Activated CD8-positive, alpha-beta memory T cell treated with anti-CD3 and anti-CD28 coated beads for 36 hours (primary cell): ENCODE measurements around the gene GLA. TPM values are rescaled to one million over a fixed set of nuclear protein-coding genes. Genes with fewer than 3 reads are reported as not detected.

Experiments used
- CTCF ChIA-PET: fragments of 350-600 bp; sonication (Branson Sonifier 250); formaldehyde crosslinking; loops from one replicate; lab custom pipeline; 2021; ENCODE audit warnings: antibody characterized with exemption; lab: Charles Lee
- POLR2A ChIA-PET: fragments of 350-600 bp; sonication (Branson Sonifier 250); formaldehyde crosslinking; loops from one replicate; lab custom pipeline; 2021; ENCODE audit warnings: antibody characterized with exemption; lab: Charles Lee
- total RNA-seq, 2 experiments: library from RNA; stranded (reverse); gene quantifications; one replicate each; pipeline ENCODE4 v1.2.3, GENCODE V29; 2021

The GLA gene
- total RNA-seq, 2 experiments from 2014 or later, result 52.3 to 58.2 TPM

- POLR2A ChIA-PET, result no interaction called here
Observed at GRCh38 chrX:101368800-101369199, 38.9 kb downstream of the GLA start.

GRCh38 chrX:101365301-101365795 is 42.4 kb downstream of the GLA start:
- ChIA-PET CTCF (no interaction called here), POLR2A (no interaction called here)

More at GRCh38 chrX:101368800-101369199, 38.9 kb downstream of the GLA start:
- CTCF ChIA-PET, result no interaction called here

DNA sequence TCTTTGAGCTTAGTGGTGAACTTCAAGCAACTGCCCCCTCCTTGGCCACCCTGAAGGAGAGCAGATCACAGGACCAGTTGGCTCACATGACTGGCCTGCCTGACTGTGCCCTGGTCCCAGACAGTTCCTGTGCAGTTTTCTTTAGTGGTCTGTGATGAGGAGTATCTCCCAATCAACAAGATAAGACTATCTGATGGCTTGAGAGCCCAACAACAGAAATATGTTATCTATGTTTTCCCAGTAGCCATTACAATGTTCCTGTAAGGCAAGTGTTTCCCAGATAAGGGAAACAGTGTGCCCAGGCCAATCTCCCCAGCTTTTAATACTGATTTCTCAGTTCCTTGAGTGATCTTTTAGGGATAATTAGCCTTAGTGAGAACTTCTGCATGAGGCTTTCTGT is 45.0 kb downstream of the GLA start:
- CTCF ChIA-PET, result no interaction called here
- POLR2A ChIA-PET, result no interaction called here

GRCh38 chrX:101362116-101362515 is 45.6 kb downstream of the GLA start:
- ChIA-PET CTCF (no interaction called here), POLR2A (no interaction called here)

DNA sequence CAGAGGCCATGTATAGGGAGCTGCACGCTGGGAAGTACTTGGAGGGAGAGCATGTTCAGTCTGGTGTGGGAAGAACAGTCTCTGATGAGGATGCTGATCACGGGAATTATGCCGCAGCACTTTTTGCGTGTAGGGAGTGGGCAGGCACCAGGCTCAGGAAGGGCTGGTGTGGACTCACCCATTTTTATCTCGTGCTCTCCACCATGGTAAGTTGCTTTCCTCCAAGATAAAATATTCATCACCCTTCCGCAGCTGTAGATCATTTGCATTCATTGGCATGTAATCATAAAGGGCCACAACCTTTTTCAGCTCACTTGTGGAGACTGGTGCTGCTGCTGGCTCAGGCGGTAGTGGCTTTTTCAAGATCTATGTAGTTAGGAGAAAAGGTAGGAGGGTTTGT is 47.3 kb downstream of the GLA start:
- ChIA-PET CTCF (no interaction called here), POLR2A (no interaction called here)

DNA sequence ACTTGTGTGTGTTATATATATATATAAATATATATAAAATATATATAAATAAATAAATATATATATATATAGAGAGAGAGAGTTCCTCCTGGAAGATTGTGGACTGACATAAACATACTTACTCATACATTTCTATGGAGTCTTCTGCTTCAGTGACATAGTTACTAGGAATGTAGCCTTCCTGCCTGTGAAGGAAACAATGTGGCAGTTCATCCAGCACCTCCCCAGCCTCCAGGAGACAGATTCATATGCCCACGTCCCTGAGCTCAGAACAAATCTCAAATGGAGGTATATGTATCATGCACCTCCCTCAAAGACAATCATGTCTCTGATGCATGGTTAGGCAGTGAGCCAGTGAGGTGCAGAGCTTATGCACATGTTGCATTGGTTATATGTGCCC is 47.8 kb downstream of the GLA start:
- POLR2A ChIA-PET, result no interaction called here
- CTCF ChIA-PET, result no interaction called here

DNA sequence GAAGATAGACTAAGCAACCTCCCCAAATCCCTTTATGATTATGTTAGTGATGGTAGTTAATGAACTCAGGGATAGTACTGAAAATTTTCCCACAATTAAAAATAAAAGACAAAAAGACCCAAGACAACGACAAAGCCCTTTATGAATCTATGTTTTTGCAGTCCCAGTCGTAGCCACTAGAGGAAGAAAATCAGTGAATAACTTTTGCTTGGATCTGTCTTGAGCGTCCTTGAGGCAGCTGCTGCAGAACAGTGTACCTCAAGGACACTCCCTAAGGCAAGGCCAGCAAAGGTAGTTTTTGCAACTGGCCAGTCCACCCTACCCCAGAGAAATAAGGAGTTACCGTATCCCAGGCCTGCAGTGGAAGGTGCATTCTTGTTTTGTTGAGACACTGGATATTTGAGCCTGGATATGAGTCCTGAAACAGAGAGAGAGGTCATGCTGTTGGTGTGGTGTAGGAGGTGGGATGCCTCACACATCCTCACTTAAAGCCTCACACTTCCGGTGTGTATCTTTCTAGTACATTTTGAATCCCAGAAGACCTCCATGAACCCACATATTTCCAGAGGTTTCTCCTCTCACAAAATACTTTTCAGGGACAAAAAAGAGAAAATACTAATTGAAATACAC is 50.4 kb downstream of the GLA start:
- ChIA-PET CTCF (no interaction called here), POLR2A (no interaction called here)

DNA sequence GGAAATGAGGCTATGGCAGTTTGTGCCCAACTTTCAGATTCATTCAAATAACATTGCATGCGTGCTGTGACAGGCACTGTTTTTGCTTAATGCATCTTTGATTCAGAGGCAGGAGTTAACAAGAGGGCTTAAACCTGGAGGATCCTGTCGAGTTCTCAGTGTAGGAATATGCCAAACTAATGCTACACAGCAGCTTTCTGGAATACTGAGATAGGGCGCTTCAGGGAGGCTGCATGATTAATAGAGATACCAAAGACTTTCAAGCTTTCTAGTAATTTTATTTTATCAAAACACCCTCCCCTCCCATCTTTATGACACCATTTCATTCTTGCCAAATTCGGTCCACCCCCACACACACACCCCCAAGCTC is 58.5 kb downstream of the GLA start:
- ChIA-PET POLR2A (interaction anchor here (0.5 to 2.0 kb wide), 2 partner anchors 41 to 65 kb away, joined by 3 to 14 read pairs; partner anchors contain the start of gene RPL36A), CTCF (interaction anchor here (3.4 kb wide), 1 partner anchor 41 kb away, joined by 11 read pairs; the partner anchor contains the start of gene RPL36A)

GRCh38 chrX:101348452-101349192 is 59.1 kb downstream of the GLA start, which contains the start of gene TIMM8A:
Gene TIMM8A (minus strand): TSS chrX:101348742. CDS start chrX:101348664, 78 bp downstream.
- CTCF ChIA-PET, result interaction anchor here (3.4 kb wide), 1 partner anchor 42 kb away, joined by 11 read pairs; the partner anchor contains the start of gene RPL36A
- POLR2A ChIA-PET, result interaction anchor here (0.5 to 2.0 kb wide), 3 partner anchors 42 to 584 kb away, joined by 3 to 14 read pairs (median 3); partner anchors contain the start of genes RPL36A and ZMAT1

- ChIA-PET CTCF (interaction anchor here (3.4 kb wide), 1 partner anchor 43 kb away, joined by 11 read pairs; the partner anchor contains the start of gene RPL36A), POLR2A (interaction anchor here (0.6 to 2.0 kb wide), 4 partner anchors 43 to 584 kb away, joined by 3 to 14 read pairs (median 3); partner anchors contain the start of genes GLA, RPL36A and ZMAT1)
Observed at GRCh38 chrX:101347859-101348451, 59.8 kb downstream of the GLA start.

Other genes with a start within 250 kb of the GLA start
- under 1 TPM; 0.17 to 0.34 TPM for gene DRP2, start 188.1 kb downstream of the GLA start, total RNA-seq
- under 1 TPM in 1 of 2 experiments, not detected in 1; 0.08 TPM for gene TAF7L, start 116.6 kb downstream of the GLA start, total RNA-seq
- gene TIMM8A, start 59.2 kb downstream of the GLA start, total RNA-seq, result 10 to 100 TPM; 42.8 to 44.4 TPM
- under 1 TPM; 0.74 to 0.80 TPM for gene BTK, start 21.7 kb downstream of the GLA start, total RNA-seq
- gene RPL36A, start 16.9 kb downstream of the GLA start, total RNA-seq, result 100 to 1,000 TPM; 326 to 390 TPM
- gene HNRNPH2, start 297 bp upstream of the GLA start, total RNA-seq, result 10 to 100 TPM; 19.2 to 20.3 TPM
- 1 to 10 TPM; 4.6 to 4.7 TPM for gene ARMCX4, start 77.5 kb upstream of the GLA start, total RNA-seq
- gene ARMCX1, start 142.6 kb upstream of the GLA start, total RNA-seq, result 1 to 10 TPM; 2.5 to 2.8 TPM
- 10 to 100 TPM; 60.6 to 61.7 TPM for gene ARMCX6, start 210.1 kb upstream of the GLA start, total RNA-seq
- 10 to 100 TPM; 47.5 to 52.0 TPM for gene ARMCX3, start 215.2 kb upstream of the GLA start, total RNA-seq